Astrocyte (in vitro differentiated cells and primary cell): ENCODE measurements around the gene EGF. TPM values are rescaled to one million over a fixed set of nuclear protein-coding genes. Genes with fewer than 3 reads are reported as not detected.

Experiments
- DNase-seq: peaks from one replicate; pipeline ENCODE4 v3.0.0-alpha.2; 2010; ENCODE audit warnings: low read depth
- FAIRE-seq: peaks from 2 replicates; lab custom pipeline; 2011; peaks lifted over from hg19 to GRCh38; lab: Jason Lieb, UNC
- H2AFZ ChIP-seq: 2 replicates; pipeline ENCODE4 v1.6.0; 2012; ENCODE audit warnings: low read depth, low read length, inconsistent platforms
- H3K27ac ChIP-seq: 2 replicates; pipeline ENCODE4 v1.5.1; 2011; ENCODE audit warnings: low read depth, low read length, inconsistent platforms
- H3K27me3 ChIP-seq: 2 replicates; pipeline ENCODE4 v1.6.0; 2011; ENCODE audit warnings: low read length, inconsistent platforms; ENCODE audit not compliant: insufficient read depth
- H3K36me3 ChIP-seq: 2 replicates; pipeline ENCODE4 v1.5.1; 2011; ENCODE audit warnings: low read length, inconsistent platforms; ENCODE audit not compliant: insufficient read depth
- H3K4me1 ChIP-seq: 2 replicates; pipeline ENCODE4 v1.5.1; 2011; ENCODE audit warnings: low read length, inconsistent platforms; ENCODE audit not compliant: insufficient read depth
- H3K4me2 ChIP-seq: 2 replicates; pipeline ENCODE4 v1.6.0; 2012; ENCODE audit warnings: low read length, inconsistent platforms
- H3K4me3 ChIP-seq: 2 replicates; pipeline ENCODE4 v1.5.1; 2011; ENCODE audit warnings: low read depth, mild to moderate bottlenecking, low read length, inconsistent platforms; ENCODE audit not compliant: insufficient read depth
- H3K79me2 ChIP-seq: 2 replicates; pipeline ENCODE4 v1.6.0; 2012; ENCODE audit warnings: mild to moderate bottlenecking, low read length, inconsistent platforms; ENCODE audit not compliant: insufficient read depth
- H3K9ac ChIP-seq: 2 replicates; pipeline ENCODE4 v1.6.0; 2012; ENCODE audit warnings: mild to moderate bottlenecking, low read length, inconsistent platforms
- H3K9me3 ChIP-seq: 2 replicates; pipeline ENCODE4 v1.5.1; 2012; ENCODE audit warnings: low read depth, mild to moderate bottlenecking, low read length, inconsistent platforms; ENCODE audit not compliant: insufficient read depth
- H4K20me1 ChIP-seq: 2 replicates; pipeline ENCODE4 v1.6.0; 2012; ENCODE audit warnings: low read length, inconsistent platforms; ENCODE audit not compliant: insufficient read depth
- H3K27ac Mint-ChIP-seq: one replicate; pipeline ENCODE4 v1.8.0; 2021; ENCODE audit warnings: mild to moderate bottlenecking, mixed read lengths; ENCODE audit not compliant: unreplicated experiment
- H3K27me3 Mint-ChIP-seq: one replicate; pipeline ENCODE4 v1.8.0; 2021; ENCODE audit warnings: low read depth, mixed read lengths; ENCODE audit not compliant: unreplicated experiment
- H3K36me3 Mint-ChIP-seq: one replicate; pipeline ENCODE4 v1.8.0; 2021; ENCODE audit warnings: low read depth, mixed read lengths; ENCODE audit not compliant: unreplicated experiment
- H3K4me1 Mint-ChIP-seq: one replicate; pipeline ENCODE4 v1.8.0; 2021; ENCODE audit warnings: low read depth, mixed read lengths; ENCODE audit not compliant: unreplicated experiment
- H3K4me3 Mint-ChIP-seq: one replicate; pipeline ENCODE4 v1.8.0; 2021; ENCODE audit warnings: mild to moderate bottlenecking, moderate library complexity, mixed read lengths; ENCODE audit not compliant: unreplicated experiment
- H3K9me3 Mint-ChIP-seq: one replicate; pipeline ENCODE4 v1.8.0; 2021; ENCODE audit warnings: mild to moderate bottlenecking, mixed read lengths; ENCODE audit not compliant: unreplicated experiment
- EZH2 ChIP-seq: IDR thresholded peaks from 2 replicates; pipeline ENCODE4 v1.6.1; 2012; ENCODE audit warnings: mild to moderate bottlenecking, low read length, inconsistent platforms; ENCODE audit not compliant: insufficient read depth
- total RNA-seq: library from RNA; stranded (reverse); gene quantifications from 2 replicates; pipeline ENCODE4 v1.2.1, GENCODE V29; 2021
- TF ChIP-seq, protein P1 (sequence below): IDR thresholded peaks from 2 replicates; pipeline ENCODE4 v1.5.1; 2011; ENCODE audit warnings: low read depth, mild to moderate bottlenecking, inconsistent platforms, low read length, moderate library complexity; ENCODE audit not compliant: insufficient read depth

The EGF gene
- total RNA-seq, 1 donor from 2014 or later: 22.9 TPM

DNA sequence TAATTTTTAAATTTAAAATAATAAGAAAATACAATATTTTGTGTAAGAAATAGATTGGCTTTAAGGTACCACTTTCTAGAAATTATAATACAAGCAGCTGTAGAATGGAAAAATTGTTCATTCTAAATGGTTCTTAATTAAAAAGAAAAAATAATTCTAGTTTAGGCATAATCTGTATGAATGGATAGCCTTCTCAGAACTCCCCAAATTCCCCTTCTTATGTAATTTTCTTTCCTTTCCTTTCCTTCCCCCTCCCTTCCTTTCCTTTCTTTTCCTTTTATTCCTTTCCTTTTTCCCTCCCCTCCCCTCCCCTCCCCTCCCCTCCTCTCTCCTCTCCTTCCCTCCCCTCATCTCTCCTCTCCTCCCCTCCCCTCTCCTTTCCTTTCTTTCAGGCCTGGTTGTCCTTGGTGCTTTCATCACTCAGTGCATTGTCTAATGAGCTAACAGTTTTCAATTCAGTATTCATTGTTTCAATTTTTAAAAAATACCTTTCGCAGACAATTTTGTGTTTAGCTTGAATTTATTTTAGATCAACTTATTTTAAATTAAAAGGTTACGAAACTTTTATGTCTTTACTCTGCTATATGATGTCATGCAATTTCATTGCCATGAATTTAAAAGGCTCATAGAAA lies 35.9 kb upstream of the EGF start:
- no peak overlapping the region for H3K4me2 ChIP-seq
- H3K4me3 ChIP-seq: no peak overlapping the region
- no peak overlapping the region for H3K27ac ChIP-seq
- no peaks in the 10 kb centered on the region for H3K9me3 ChIP-seq
- no peaks in the 10 kb centered on the region for H3K36me3 ChIP-seq
- no peaks in the 10 kb centered on the region for H3K36me3 Mint-ChIP-seq
- FAIRE-seq: no peak
- TF ChIP-seq EZH2: no peak
- TF ChIP-seq, protein P1, sequence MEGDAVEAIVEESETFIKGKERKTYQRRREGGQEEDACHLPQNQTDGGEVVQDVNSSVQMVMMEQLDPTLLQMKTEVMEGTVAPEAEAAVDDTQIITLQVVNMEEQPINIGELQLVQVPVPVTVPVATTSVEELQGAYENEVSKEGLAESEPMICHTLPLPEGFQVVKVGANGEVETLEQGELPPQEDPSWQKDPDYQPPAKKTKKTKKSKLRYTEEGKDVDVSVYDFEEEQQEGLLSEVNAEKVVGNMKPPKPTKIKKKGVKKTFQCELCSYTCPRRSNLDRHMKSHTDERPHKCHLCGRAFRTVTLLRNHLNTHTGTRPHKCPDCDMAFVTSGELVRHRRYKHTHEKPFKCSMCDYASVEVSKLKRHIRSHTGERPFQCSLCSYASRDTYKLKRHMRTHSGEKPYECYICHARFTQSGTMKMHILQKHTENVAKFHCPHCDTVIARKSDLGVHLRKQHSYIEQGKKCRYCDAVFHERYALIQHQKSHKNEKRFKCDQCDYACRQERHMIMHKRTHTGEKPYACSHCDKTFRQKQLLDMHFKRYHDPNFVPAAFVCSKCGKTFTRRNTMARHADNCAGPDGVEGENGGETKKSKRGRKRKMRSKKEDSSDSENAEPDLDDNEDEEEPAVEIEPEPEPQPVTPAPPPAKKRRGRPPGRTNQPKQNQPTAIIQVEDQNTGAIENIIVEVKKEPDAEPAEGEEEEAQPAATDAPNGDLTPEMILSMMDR: no peak
- no peaks in the 10 kb centered on the region for H3K4me1 Mint-ChIP-seq
- H4K20me1 ChIP-seq: no peaks in the 10 kb centered on the region
- H3K27ac Mint-ChIP-seq: no peak overlapping the region
- no peak overlapping the region for H2AFZ ChIP-seq
- peaks cover 3% of the 10 kb centered on the region for H3K27me3 Mint-ChIP-seq
- no peak overlapping the region for H3K9ac ChIP-seq
- no peaks in the 10 kb centered on the region for H3K79me2 ChIP-seq
- no peak overlapping the region for H3K4me3 Mint-ChIP-seq
- no peaks in the 10 kb centered on the region for H3K9me3 Mint-ChIP-seq
- H3K27me3 ChIP-seq: no peaks in the 10 kb centered on the region
- H3K4me1 ChIP-seq: no peaks in the 10 kb centered on the region
- no peak for DNase-seq

- Mint-ChIP-seq H3K4me3 (no peak overlapping the region), H3K27ac (no peak overlapping the region), H3K36me3 (no peaks in the 10 kb centered on the region), H3K4me1 (no peaks in the 10 kb centered on the region), H3K27me3 (peaks cover 2% of the 10 kb centered on the region), H3K9me3 (no peaks in the 10 kb centered on the region)
- Histone ChIP-seq H3K4me3 (no peak overlapping the region), H3K4me2 (no peak overlapping the region), H3K27me3 (no peaks in the 10 kb centered on the region), H3K79me2 (no peaks in the 10 kb centered on the region), H3K9me3 (no peaks in the 10 kb centered on the region), H3K27ac (no peak overlapping the region), H4K20me1 (no peaks in the 10 kb centered on the region), H3K36me3 (no peaks in the 10 kb centered on the region), H3K4me1 (no peaks in the 10 kb centered on the region), H3K9ac (no peak overlapping the region), H2AFZ (no peak overlapping the region)
- TF ChIP-seq, protein P1: no peak
- TF ChIP-seq EZH2: no peak
- no peak for FAIRE-seq
- no peak for DNase-seq
Observed at GRCh38 chr4:109877400-109877799, 35.3 kb upstream of the EGF start.

DNA sequence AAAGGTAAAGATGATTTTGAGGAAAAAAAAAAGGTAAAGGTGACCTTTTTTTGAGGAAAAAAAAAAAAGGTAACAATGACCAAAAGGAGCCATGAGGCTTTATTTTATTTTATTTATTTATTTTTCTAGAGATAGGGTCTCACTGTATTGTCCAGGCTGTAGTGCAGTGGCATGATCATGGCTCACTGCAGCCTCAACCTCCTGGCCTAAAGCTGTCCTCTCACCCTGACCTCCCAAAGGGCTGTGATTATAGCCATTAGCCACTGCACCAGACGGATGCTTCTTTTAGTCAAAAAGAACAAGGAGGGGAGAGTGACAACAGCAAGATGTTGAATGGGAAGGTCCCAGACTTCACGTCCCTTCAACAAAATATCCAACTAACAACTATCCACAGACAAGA lies 34.3 kb upstream of the EGF start:
- H3K4me3 Mint-ChIP-seq: no peak overlapping the region
- Histone ChIP-seq H3K4me2 (no peak overlapping the region), H2AFZ (no peak overlapping the region), H3K27ac (no peak overlapping the region), H3K9me3 (no peaks in the 10 kb centered on the region), H4K20me1 (no peaks in the 10 kb centered on the region), H3K9ac (no peak overlapping the region), H3K79me2 (no peaks in the 10 kb centered on the region), H3K4me1 (no peaks in the 10 kb centered on the region), H3K4me3 (no peak overlapping the region), H3K36me3 (no peaks in the 10 kb centered on the region), H3K27me3 (no peaks in the 10 kb centered on the region)
- DNase-seq (no peak), FAIRE-seq (no peak)
- TF ChIP-seq, protein P1: no peak
- TF ChIP-seq EZH2: no peak
- no peak overlapping the region for H3K27ac Mint-ChIP-seq
- no peaks in the 10 kb centered on the region for H3K4me1 Mint-ChIP-seq
- no peaks in the 10 kb centered on the region for H3K9me3 Mint-ChIP-seq
- peaks cover 2% of the 10 kb centered on the region for H3K27me3 Mint-ChIP-seq
- H3K36me3 Mint-ChIP-seq: no peaks in the 10 kb centered on the region
